ENCODE data around the gene ASTN1. TPM values are rescaled to one million over a fixed set of nuclear protein-coding genes. Genes with fewer than 3 reads are reported as not detected.

ASTN1 gene
- total RNA-seq, 4 donors from 2014 or later = 0.18 TPM; not detected in 3

DNA sequence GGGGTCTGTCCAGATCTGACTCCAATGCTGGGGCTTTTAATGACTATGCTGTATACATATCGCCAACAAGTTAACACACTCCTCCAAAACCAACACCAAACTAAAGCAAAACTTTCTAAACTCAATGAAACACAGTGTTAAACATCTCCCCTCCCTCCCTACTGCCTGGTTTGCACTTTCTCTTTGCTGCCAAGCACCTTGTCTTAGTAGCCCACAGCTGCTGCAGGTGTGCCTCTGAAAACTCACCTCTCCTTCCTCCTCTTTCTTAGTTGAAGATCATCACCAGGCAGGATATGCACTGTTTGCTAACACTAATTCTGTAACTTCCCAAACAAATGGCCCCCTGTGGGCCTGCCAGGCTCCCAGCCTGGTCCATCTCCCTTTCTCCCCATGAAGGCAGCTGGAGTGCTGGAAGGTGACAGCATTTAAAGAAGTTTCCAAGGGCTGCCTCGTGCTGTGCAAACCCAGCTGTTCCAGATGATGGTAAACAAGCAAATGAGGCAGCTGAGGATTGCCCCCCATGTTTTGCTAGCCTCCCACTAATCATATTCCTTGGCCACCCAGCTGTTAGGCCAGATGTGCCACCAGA lies 213.7 kb downstream of the ASTN1 start:
- H3K27ac ChIP-seq = no peak overlapping the region
- no peak for TF ChIP-seq POLR2A (IDR thresholded peaks at IDR 0.05)
- H3K27me3 ChIP-seq = no peaks in the 10 kb centered on the region
- DNase-seq (ENCODE audit: low spot score in 2 of 2) = no peak
- WGBS = 60% methylated on average over 2 of the region's 2 CpGs
- no peaks in the 10 kb centered on the region for H3K9me3 ChIP-seq
- no peaks in the 10 kb centered on the region for H3K36me3 ChIP-seq
- H3K4me1 ChIP-seq = no peaks in the 10 kb centered on the region
- H3K4me3 ChIP-seq = no peak overlapping the region

GRCh38 chr1:176949033-176949662 lies 215.4 kb downstream of the ASTN1 start:
- no peak for DNase-seq (ENCODE audit: low spot score in 2 of 2)
- no peak overlapping the region for H3K4me3 ChIP-seq
- WGBS = 42% methylated on average over 10 of the region's 17 CpGs
- H3K4me1 ChIP-seq = no peaks in the 10 kb centered on the region
- H3K9me3 ChIP-seq = no peaks in the 10 kb centered on the region
- no peak for TF ChIP-seq CTCF (IDR thresholded peaks at IDR 0.05)
- H3K27ac ChIP-seq = no peak overlapping the region
- H3K36me3 ChIP-seq = no peaks in the 10 kb centered on the region
- H3K27me3 ChIP-seq = no peaks in the 10 kb centered on the region

DNA sequence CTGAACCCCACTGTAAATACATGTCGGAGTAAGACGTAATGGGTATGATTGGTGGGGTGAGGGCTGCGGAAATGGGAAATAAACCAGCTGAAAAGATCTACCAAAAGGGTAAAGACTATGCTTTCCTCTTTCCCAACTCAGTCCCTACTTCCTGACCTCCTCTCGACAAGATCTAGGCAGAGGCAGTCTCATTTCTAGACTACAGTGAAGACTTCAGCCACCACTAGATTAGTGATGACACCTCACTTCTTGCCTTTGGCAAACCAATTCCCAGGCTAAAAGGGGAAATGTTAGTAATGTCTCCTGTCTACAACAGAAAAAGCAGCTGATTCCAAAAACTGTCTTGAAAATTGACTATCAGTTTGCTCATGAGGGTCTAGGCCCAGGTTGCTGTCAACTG lies 219.9 kb downstream of the ASTN1 start:
- Histone ChIP-seq H3K9me3 (no peaks in the 10 kb centered on the region), H3K36me3 (no peaks in the 10 kb centered on the region), H3K4me1 (no peaks in the 10 kb centered on the region), H3K27ac (no peak overlapping the region), H3K27me3 (no peaks in the 10 kb centered on the region), H3K4me3 (no peak overlapping the region)
- TF ChIP-seq CTCF (IDR thresholded peaks at IDR 0.05) = no peak
- TF ChIP-seq POLR2AphosphoS5 (IDR thresholded peaks at IDR 0.05) = no peak
- TF ChIP-seq EP300 (IDR thresholded peaks at IDR 0.05) = no peak
- TF ChIP-seq POLR2A (IDR thresholded peaks at IDR 0.05) = no peak
- WGBS = 88% methylated on average over 4 of the region's 4 CpGs
- DNase-seq (ENCODE audit: low spot score in 2 of 2) = no peak

DNA sequence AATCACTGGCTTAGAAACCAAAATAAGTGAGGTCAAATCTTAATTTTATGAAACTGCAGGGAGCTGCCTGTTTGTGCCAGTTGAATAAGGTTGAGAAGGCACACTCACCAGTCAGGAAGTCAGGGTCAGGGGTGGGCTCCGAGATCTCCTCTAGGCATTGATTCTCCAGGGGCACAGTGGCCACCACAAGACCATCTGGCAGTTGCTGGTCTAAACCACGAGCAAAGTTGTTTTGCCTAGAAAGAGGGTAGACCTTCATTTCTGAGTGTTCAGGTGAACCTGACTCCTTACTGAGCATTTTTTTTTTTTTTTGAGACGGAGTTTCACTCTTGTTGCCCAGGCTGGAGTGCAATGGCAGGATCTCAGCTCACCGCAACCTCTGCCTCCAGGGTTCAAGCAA lies 220.7 kb downstream of the ASTN1 start:
- no peak overlapping the region for H3K27ac ChIP-seq
- no peak for DNase-seq (ENCODE audit: low spot score in 2 of 2)
- 81% methylated on average over 4 of the region's 4 CpGs for WGBS
- no peaks in the 10 kb centered on the region for H3K9me3 ChIP-seq
- H3K4me3 ChIP-seq = no peak overlapping the region
- H3K4me1 ChIP-seq = no peaks in the 10 kb centered on the region
- no peaks in the 10 kb centered on the region for H3K27me3 ChIP-seq
- no peaks in the 10 kb centered on the region for H3K36me3 ChIP-seq
- no peak for TF ChIP-seq CTCF (IDR thresholded peaks at IDR 0.05)
- no peak for TF ChIP-seq POLR2AphosphoS5 (IDR thresholded peaks at IDR 0.05)

GRCh38 chr1:176942346-176942745 lies 222.2 kb downstream of the ASTN1 start:
- WGBS = 96% methylated on average over 1 of the region's 1 CpG
- no peaks in the 10 kb centered on the region for H3K9me3 ChIP-seq
- no peak overlapping the region for H3K4me3 ChIP-seq
- no peaks in the 10 kb centered on the region for H3K4me1 ChIP-seq
- TF ChIP-seq POLR2A (IDR thresholded peaks at IDR 0.05) (no peak), CTCF (IDR thresholded peaks at IDR 0.05) (no peak), POLR2AphosphoS5 (IDR thresholded peaks at IDR 0.05) (no peak), EP300 (IDR thresholded peaks at IDR 0.05) (no peak)
- H3K27ac ChIP-seq = no peak overlapping the region
- H3K27me3 ChIP-seq = no peaks in the 10 kb centered on the region
- H3K36me3 ChIP-seq = no peaks in the 10 kb centered on the region
- no peak for DNase-seq (ENCODE audit: low spot score in 2 of 2)

GRCh38 chr1:176939993-176940392 lies 224.5 kb downstream of the ASTN1 start:
- Histone ChIP-seq H3K27me3 (no peaks in the 10 kb centered on the region), H3K27ac (no peak overlapping the region), H3K4me3 (no peak overlapping the region), H3K4me1 (no peaks in the 10 kb centered on the region), H3K9me3 (no peaks in the 10 kb centered on the region), H3K36me3 (no peaks in the 10 kb centered on the region)
- DNase-seq (ENCODE audit: low spot score in 2 of 2) = no peak
- no peak for TF ChIP-seq POLR2A (IDR thresholded peaks at IDR 0.05)
- 81% methylated on average over 2 of the region's 2 CpGs for WGBS
